ENCODE data around the gene NACC2. TPM values are rescaled to one million over a fixed set of nuclear protein-coding genes. Genes with fewer than 3 reads are reported as not detected.
A peak's percentile ranks its signal among the peaks of the same experiment; 100 is the strongest.

NACC2 gene
- total RNA-seq, 2 donors from 2014 or later: 28.6 to 38.5 TPM

DNA sequence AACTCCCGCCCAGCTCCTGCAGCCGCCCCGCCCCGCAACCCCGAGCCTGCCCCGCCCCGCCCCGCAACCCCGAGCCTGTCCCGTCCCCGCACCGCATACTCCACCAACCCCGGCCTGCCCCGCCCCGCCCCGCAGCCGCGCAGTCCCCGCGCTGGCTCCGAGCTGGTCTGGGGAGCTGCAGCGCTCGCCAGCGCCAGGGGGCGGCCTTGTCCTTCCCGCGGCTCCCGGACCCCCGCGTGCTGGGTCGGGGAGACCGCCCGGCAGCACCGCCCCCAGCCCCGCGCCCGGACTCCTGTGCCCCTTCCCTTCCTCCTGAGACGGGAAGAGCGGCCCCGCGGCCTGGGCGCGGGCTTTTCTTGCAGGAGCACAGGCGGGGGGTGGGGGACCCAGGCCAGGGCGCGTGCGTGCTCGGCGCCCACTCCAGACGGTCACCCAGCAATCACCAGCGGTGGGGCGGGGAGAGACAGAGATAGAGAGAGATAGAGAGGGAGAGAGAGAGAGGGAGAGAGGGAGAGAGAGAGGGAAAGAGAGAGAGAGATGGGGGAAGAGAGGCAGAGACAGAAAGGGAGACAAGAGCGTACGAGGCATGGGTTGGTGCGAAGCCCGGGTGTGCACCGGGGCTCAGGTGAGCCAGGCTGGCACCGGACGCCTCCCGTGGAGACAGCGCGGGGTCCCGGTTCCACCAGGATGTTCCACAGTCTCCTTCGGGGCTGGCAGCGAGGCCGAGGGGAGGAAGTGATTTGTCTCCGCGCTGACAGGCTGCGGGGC is 38.3 kb upstream of the NACC2 start:
- no peak for DNase-seq
- intact Hi-C loops (cut with DNase I): no loop called here
- peak; percentile 62 to 69 for ATAC-seq

DNA sequence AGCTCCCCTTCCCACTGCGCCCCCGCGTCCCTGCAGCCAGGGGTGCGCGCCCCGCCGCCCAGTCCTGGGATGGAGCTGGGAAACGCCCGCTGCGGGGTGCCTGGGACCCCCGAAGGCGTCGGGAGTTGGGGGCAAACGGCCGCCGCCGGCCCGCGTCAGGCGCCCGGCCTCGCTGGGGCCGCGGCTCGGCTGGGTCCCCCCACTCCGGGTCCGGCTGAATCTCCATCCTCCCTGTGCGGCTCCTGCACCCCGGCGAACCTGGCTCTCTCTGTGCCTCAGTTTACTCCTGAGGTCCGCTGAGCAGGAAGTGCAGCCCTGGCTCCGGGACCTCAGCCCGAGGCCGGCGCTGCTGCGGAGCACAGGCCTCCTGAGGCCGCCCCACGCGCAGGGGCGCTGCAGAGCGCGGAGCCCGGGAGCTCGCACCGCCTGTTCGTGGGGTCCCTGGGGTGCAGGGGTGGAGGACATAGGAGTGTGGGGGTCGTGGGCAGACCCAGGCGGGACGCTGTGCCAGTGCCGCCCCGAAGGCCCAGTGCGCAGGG is 37.5 kb upstream of the NACC2 start:
- peak; percentile 29 to 39 for ATAC-seq

GRCh38 chr9:136131629-136132511 is 36.8 kb upstream of the NACC2 start:
- DNase-seq (no peak), ATAC-seq (no peak)
- intact Hi-C loops (cut with DNase I): no loop called here

More for the DNA sequence above, 37.5 kb upstream of the NACC2 start:
- DNase-seq: no peak
- intact Hi-C loops (cut with DNase I): no loop called here

- intact Hi-C loops (cut with DNase I): loop anchor here in 1 of 2 donors (10.0 kb wide), 1 partner anchor 334 kb away; no protein-coding TSS in a partner anchor
- ATAC-seq: no peak
- DNase-seq: no peak
These were observed 34.1 kb upstream of the NACC2 start for GRCh38 chr9:136129176-136129575.

GRCh38 chr9:136128436-136128835 is 33.3 kb upstream of the NACC2 start:
- DNase-seq: no peak
- ATAC-seq: no peak
- intact Hi-C loops (cut with DNase I): loop anchor here in 1 of 2 donors (10.0 kb wide), 1 partner anchor 334 kb away; no protein-coding TSS in a partner anchor

GRCh38 chr9:136127313-136127712 is 32.2 kb upstream of the NACC2 start:
- no peak for ATAC-seq
- intact Hi-C loops (cut with DNase I): loop anchor here in 1 of 2 donors (10.0 kb wide), 1 partner anchor 333 kb away; no protein-coding TSS in a partner anchor
- no peak for DNase-seq

DNA sequence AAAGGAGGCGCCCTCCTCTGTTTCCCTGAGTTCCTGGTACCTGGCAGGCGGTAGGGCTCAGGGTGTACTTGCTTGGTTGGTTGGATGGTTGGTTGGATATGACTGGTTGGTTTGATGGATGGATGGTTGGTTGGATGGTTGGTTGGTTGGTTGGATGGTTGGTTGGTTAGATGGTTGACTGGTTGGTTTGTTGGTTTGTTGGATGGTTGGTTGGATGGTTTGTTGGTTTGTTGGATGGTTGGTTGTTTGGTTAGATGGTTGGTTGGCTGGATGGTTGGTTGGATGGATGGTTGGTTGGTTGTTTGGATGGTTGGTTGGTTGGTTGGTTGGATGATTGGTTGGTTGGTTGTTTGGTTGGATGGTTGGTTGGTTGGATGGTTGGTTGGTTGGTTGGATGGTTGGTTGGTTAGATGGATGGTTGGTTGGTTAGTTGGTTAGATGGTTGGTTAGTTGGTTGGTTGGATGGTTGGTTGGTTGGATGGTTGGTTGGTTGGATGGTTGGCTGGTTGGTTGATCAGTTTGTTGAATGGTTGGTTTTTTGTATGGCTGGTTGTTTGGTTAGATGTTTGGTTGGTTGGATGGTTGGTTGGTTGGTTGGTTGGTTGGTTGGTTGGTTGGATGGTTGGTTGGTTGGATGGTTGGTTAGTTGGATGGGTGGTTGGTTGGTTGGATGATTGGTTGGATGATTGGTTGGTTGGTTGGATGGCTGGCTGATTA is 30.0 kb upstream of the NACC2 start:
- intact Hi-C loops (cut with DNase I): loop anchor here (2.0 to 10.0 kb wide), 4 partner anchors 38 to 523 kb away; no protein-coding TSS in a partner anchor
- ATAC-seq: no peak
- DNase-seq: no peak

GRCh38 chr9:136122425-136123383 is 27.6 kb upstream of the NACC2 start:
- intact Hi-C loops (cut with DNase I): loop anchor here (2.0 to 10.0 kb wide), 5 partner anchors 35 to 520 kb away; no protein-coding TSS in a partner anchor
- peak; percentile 81 for DNase-seq
- ATAC-seq: peak; percentile 13 to 30

- intact Hi-C loops (cut with DNase I): loop anchor here (2.0 to 10.0 kb wide), 5 partner anchors 34 to 520 kb away; no protein-coding TSS in a partner anchor
- ATAC-seq: no peak
- no peak for DNase-seq
These were observed 26.7 kb upstream of the NACC2 start for GRCh38 chr9:136121801-136122200.

GRCh38 chr9:136120438-136120844 is 25.4 kb upstream of the NACC2 start:
- intact Hi-C loops (cut with DNase I): loop anchor here (5.0 to 10.0 kb wide), 3 partner anchors 33 to 518 kb away; no protein-coding TSS in a partner anchor
- ATAC-seq: no peak
- DNase-seq: no peak

DNA sequence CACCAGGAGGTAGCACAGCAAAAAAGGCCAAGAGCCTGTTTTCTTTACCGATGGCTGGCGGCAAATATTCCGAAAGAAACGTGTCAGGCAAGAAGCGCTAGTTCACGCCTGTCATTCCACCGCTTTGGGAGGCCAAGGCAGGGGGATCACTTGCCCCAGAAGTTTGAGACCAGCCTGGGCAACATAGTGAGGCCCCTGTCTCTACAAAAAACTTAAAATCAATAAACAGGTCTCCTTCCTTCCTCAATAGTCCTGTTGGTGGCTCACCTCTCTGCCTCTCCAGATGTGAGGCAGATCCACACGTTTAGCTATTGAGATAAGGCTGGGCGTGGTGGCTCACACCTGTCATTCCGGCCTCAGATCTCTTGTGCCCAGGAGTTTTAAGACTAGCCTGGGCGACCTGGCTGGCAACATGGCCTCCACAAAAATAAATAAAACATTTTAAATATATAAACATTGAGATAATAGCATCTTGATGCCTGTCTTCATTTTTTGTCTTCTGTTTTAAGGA is 24.8 kb upstream of the NACC2 start:
- intact Hi-C loops (cut with DNase I): loop anchor here (5.0 to 10.0 kb wide), 3 partner anchors 33 to 518 kb away; no protein-coding TSS in a partner anchor
- DNase-seq (no peak), ATAC-seq (no peak)

DNA sequence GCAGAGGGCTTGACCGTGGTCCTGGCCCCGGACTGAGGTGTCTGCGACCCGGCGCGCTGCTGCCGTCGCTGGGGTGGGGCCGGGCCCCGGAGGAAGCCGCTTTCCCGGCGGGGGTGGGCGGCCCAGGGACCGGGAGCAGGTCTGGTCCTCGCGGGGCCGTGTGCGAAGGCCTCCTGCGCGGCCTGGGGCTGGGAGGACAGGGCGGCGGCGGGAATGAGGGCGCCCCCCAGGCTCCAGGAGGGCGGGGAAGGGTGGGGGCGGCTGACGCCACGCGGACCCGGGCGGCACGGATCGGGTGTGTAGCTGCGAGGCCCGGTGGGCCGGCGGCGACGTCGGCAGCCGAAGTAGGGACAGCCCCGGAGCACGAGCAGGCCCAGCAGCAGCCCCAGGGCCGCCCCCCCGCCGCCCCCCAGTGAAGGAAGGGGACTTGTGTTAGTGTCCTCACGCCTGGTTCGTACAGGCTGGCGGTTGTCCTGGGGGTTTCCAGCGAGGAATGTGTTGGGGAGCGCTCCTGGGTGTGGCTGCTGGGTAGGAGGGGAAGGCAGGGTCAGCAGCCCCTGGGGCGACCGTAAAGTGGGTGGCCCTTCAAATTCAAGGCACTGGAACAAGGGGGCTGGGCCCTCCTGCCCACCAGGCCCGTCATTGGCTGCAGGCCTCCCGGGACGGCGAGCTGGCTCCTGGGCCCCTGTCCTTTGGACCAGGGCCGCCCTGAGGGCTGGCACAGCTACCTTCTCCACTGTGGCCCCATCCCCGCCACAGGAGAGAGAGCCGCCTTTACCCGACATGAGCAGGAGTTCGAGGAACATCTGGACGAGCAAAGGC is 24.2 kb upstream of the NACC2 start:
- intact Hi-C loops (cut with DNase I): no loop called here
- DNase-seq: peak; percentile 53
- ATAC-seq: peak; percentile 12 to 49

DNA sequence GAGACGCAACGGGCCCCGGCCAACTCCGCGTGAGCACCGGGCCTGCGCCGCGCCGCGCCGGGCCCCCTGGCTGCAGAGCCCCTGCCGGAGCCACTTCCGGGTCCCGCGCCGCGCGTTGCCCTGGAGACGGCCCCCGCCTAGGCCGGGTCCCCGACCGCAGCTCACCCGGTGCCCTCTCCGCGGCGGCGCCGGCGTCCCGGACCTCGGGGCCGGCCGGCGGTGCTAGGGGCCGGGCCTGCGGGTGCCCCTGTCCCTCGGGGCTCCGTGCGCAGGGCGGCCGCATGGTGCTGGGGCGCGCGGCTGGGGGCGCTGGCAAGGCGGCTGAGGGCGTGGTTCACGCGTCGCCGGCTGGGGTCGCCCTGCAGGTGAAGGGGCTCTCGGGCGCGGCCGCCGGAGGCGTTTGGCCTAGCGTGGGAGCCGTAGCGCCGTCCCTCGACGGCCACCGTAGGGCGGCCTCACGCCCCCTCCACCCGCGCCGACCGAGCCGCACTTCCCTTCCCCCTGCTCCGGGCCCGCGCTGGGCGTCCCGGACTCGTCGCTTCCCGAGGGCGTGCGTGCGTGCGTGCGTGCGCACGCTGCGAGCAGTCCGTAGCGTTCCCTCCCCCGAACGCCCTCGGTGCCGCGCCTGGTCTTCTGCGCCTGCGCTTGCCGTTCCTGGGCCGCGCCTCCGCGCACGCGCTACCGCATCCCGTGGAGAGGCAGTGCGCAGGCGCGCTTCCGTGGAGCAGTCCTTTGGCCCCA is 23.4 kb upstream of the NACC2 start, which contains the start of gene TMEM250:
TSS of gene TMEM250 (minus strand) at position 556 of the 741 bp plus-strand sequence. CDS start 1,975 bp downstream, outside the sequence.
- intact Hi-C loops (cut with DNase I): no loop called here
- peak; percentile 97 for DNase-seq
- peak; percentile 90 to 93 for ATAC-seq

- DNase-seq (no peak), ATAC-seq (peak; percentile 2 to 18)
- intact Hi-C loops (cut with DNase I): no loop called here
These were observed 22.8 kb upstream of the NACC2 start for GRCh38 chr9:136117916-136118319.

DNA sequence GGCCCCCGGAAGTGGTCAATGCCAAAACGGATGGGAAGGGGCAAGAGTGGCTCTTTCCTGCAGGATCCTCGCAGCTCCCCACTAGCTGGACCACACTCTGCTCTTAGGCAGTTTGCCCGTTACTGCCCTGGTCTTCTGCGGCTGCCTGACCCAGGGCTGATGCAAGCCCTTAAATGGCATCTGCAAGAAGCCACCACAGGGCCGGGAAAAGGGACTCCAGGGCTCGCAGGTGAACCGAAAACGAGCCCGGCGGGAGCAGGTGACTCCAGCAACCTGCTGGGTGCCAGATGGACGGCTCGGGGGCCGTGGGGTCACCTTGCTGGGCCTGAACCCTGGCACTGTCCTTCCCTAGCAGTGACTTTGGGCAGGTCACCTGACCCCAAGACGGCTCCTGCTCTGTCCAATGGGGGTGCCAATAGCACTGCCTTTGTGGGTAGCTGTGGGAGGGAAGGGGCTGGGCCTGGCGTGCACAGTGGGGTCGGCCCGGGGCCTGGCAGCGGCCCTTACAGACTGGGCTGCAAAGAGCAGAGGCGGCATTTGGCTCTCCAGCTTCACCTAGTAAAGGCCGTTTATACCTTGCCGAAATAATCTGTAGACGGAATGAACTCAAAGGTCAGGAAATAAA is 22.3 kb upstream of the NACC2 start:
- no peak for ATAC-seq
- intact Hi-C loops (cut with DNase I): no loop called here
- DNase-seq: no peak

Measured in left cardiac atrium (tissue), 4 donors.